CD8-positive, alpha-beta memory T cell (primary cell): ENCODE measurements around the gene TYW1. TPM values are rescaled to one million over a fixed set of nuclear protein-coding genes. Genes with fewer than 3 reads are reported as not detected.
"Not testable (repeated sequence)": the region's sequence is repeated elsewhere in the genome, so short reads cannot be mapped to it uniquely, and the experiment has no call there.

Experiments used
- CTCF ChIA-PET: fragments of 350-600 bp; sonication (Branson Sonifier 250); formaldehyde crosslinking; loops from one replicate; lab custom pipeline; 2021; ENCODE audit warnings: antibody characterized with exemption; lab: Charles Lee
- POLR2A ChIA-PET: fragments of 350-600 bp; sonication (Branson Sonifier 250); formaldehyde crosslinking; loops from one replicate; lab custom pipeline; 2021; ENCODE audit warnings: antibody characterized with exemption; lab: Charles Lee
- DNase-seq, 5 donors: peaks; one replicate each; pipeline versions ENCODE4 v3.0.0 to v3.0.0-alpha.2; 2020 to 2022; ENCODE audit warnings: mixed read lengths in 1 of 5
- H3K27ac ChIP-seq: one replicate; pipeline ENCODE4 v1.7.0; 2013; ENCODE audit warnings: low read depth, mild to moderate bottlenecking, low read length, moderate library complexity
- H3K27me3 ChIP-seq: 2 replicates; pipeline ENCODE4 v1.7.0; 2013; ENCODE audit warnings: low read length, mild to moderate bottlenecking; ENCODE audit not compliant: insufficient read depth, poor library complexity, severe bottlenecking
- H3K36me3 ChIP-seq: 2 replicates; pipeline ENCODE4 v1.7.0; 2013; ENCODE audit warnings: mild to moderate bottlenecking, low read length, moderate library complexity; ENCODE audit not compliant: insufficient read depth
- H3K4me1 ChIP-seq: 2 replicates; pipeline ENCODE4 v1.7.0; 2013; ENCODE audit warnings: mild to moderate bottlenecking, low read length, moderate library complexity; ENCODE audit not compliant: insufficient read depth
- H3K4me3 ChIP-seq: 2 replicates; pipeline ENCODE4 v1.7.0; 2013; ENCODE audit warnings: mild to moderate bottlenecking, low read length
- H3K9me3 ChIP-seq: 2 replicates; pipeline ENCODE4 v1.7.0; 2013; ENCODE audit warnings: mild to moderate bottlenecking, low read length
- H3K27ac Mint-ChIP-seq, 8 donors: one replicate each; pipeline ENCODE4 v1.8.0; 2020 to 2021; ENCODE audit warnings: mixed read lengths in 8 of 8, mild to moderate bottlenecking in 6 of 8, inconsistent platforms in 3 of 8, moderate library complexity in 3 of 8
- H3K27me3 Mint-ChIP-seq, 2 donors: one replicate each; pipeline ENCODE4 v1.8.0; 2020 to 2021; ENCODE audit warnings: mixed read lengths in 2 of 2, mild to moderate bottlenecking in 1 of 2, moderate library complexity in 1 of 2
- H3K36me3 Mint-ChIP-seq, 3 donors: one replicate each; pipeline ENCODE4 v1.8.0; 2020 to 2021; ENCODE audit warnings: mixed read lengths in 3 of 3, inconsistent platforms in 1 of 3, mild to moderate bottlenecking in 1 of 3
- H3K4me1 Mint-ChIP-seq, 3 donors: one replicate each; pipeline ENCODE4 v1.8.0; 2020 to 2021; ENCODE audit warnings: mixed read lengths in 3 of 3, inconsistent platforms in 1 of 3, mild to moderate bottlenecking in 1 of 3
- H3K4me3 Mint-ChIP-seq, 7 donors: one replicate each; pipeline ENCODE4 v1.8.0; 2020 to 2021; ENCODE audit warnings: mixed read lengths in 7 of 7, mild to moderate bottlenecking in 6 of 7, moderate library complexity in 4 of 7, inconsistent platforms in 2 of 7
- H3K9me3 Mint-ChIP-seq, 5 donors: one replicate each; pipeline ENCODE4 v1.8.0; 2020 to 2022; ENCODE audit warnings: mixed read lengths in 5 of 5, mild to moderate bottlenecking in 3 of 5, moderate library complexity in 2 of 5, inconsistent platforms in 1 of 5
- polyA plus RNA-seq: library from polyadenylated mRNA; unstranded; fragments of 300-500 nt; fragmentation: Illumina TruSeq; gene quantifications from one replicate; pipeline ENCODE4 v1.2.3, GENCODE V29; 2021
- total RNA-seq, 2 experiments: library from RNA; stranded (reverse); gene quantifications; one replicate each; pipeline ENCODE4 v1.2.3, GENCODE V29; 2021

Gene TYW1
- total and polyA plus RNA-seq, 3 experiments from 2014 or later: 20.2 to 26.5 (median 21.5) TPM

GRCh38 chr7:67000601-67001258, 4.1 kb downstream of the TYW1 start:
- H3K27ac ChIP-seq, CTCF ChIA-PET, H3K9me3 ChIP-seq, H3K4me1 ChIP-seq, H3K27me3 ChIP-seq, H3K27me3 Mint-ChIP-seq, H3K36me3 ChIP-seq, H3K4me3 ChIP-seq, H3K9me3 Mint-ChIP-seq, POLR2A ChIA-PET: not testable (repeated sequence)
- Mint-ChIP-seq H3K27ac (peak overlapping the region in 5 of 8 donors; percentile 57 to 90 (median 84)), H3K4me1 (peaks cover 15 to 35% (median 17%) of the 10 kb centered on the region in 3 donors), H3K4me3 (peak overlapping the region in 2 of 7 donors; percentile 44 to 76), H3K36me3 (peaks cover 0 to 51% (median 4%) of the 10 kb centered on the region in 3 donors)
- DNase-seq: peak in 2 of 5 donors; percentile 21 to 43

- DNase-seq, H3K27ac Mint-ChIP-seq, H3K36me3 ChIP-seq, H3K4me3 ChIP-seq, H3K4me1 ChIP-seq, CTCF ChIA-PET, H3K9me3 ChIP-seq, H3K27me3 ChIP-seq, H3K4me3 Mint-ChIP-seq, H3K9me3 Mint-ChIP-seq, H3K27ac ChIP-seq, H3K27me3 Mint-ChIP-seq, POLR2A ChIA-PET: not testable (repeated sequence)
- Mint-ChIP-seq H3K36me3 (peaks cover 0 to 66% (median 14%) of the 10 kb centered on the region in 3 donors), H3K4me1 (peaks cover 5 to 29% (median 11%) of the 10 kb centered on the region in 3 donors)
Observed at GRCh38 chr7:67004145-67004544, 7.5 kb downstream of the TYW1 start.

GRCh38 chr7:67006965-67007364, 10.3 kb downstream of the TYW1 start:
- H3K27ac Mint-ChIP-seq: no peak overlapping the region
- ChIA-PET CTCF (interaction anchor here (1.2 kb wide), 1 partner anchor 12 kb away, joined by 3 read pairs; no protein-coding TSS in a partner anchor), POLR2A (no interaction called here)
- no peak overlapping the region for H3K4me3 ChIP-seq
- H3K4me1 Mint-ChIP-seq: peaks cover 0 to 24% (median 9%) of the 10 kb centered on the region in 3 donors
- no peaks in the 10 kb centered on the region for H3K9me3 Mint-ChIP-seq
- H3K4me3 Mint-ChIP-seq: no peak overlapping the region
- H3K27me3 Mint-ChIP-seq: no peaks in the 10 kb centered on the region
- peaks cover 0 to 81% (median 21%) of the 10 kb centered on the region in 3 donors for H3K36me3 Mint-ChIP-seq
- H3K27me3 ChIP-seq: no peaks in the 10 kb centered on the region
- H3K9me3 ChIP-seq: no peaks in the 10 kb centered on the region
- H3K36me3 ChIP-seq: no peaks in the 10 kb centered on the region
- no peak overlapping the region for H3K27ac ChIP-seq
- H3K4me1 ChIP-seq: no peaks in the 10 kb centered on the region
- DNase-seq: no peak

- no peak overlapping the region for H3K27ac ChIP-seq
- H3K4me1 ChIP-seq: no peaks in the 10 kb centered on the region
- Mint-ChIP-seq H3K4me3 (no peak overlapping the region), H3K27me3 (no peaks in the 10 kb centered on the region), H3K9me3 (no peaks in the 10 kb centered on the region), H3K27ac (peak overlapping the region in 1 of 8 donors; percentile 75), H3K36me3 (peaks cover 0 to 84% (median 21%) of the 10 kb centered on the region in 3 donors), H3K4me1 (peaks cover 0 to 16% (median 8%) of the 10 kb centered on the region in 3 donors)
- H3K27me3 ChIP-seq: no peaks in the 10 kb centered on the region
- ChIA-PET POLR2A (no interaction called here), CTCF (no interaction called here)
- H3K9me3 ChIP-seq: no peaks in the 10 kb centered on the region
- no peak for DNase-seq
- no peaks in the 10 kb centered on the region for H3K36me3 ChIP-seq
- H3K4me3 ChIP-seq: no peak overlapping the region
Observed at GRCh38 chr7:67008260-67008659, 11.6 kb downstream of the TYW1 start.

GRCh38 chr7:67009677-67010076, 13.0 kb downstream of the TYW1 start:
- H3K9me3 ChIP-seq, H3K27me3 ChIP-seq, H3K4me3 ChIP-seq, H3K9me3 Mint-ChIP-seq, H3K27me3 Mint-ChIP-seq, CTCF ChIA-PET, H3K4me1 ChIP-seq, POLR2A ChIA-PET, H3K27ac ChIP-seq, H3K4me3 Mint-ChIP-seq, DNase-seq, H3K36me3 ChIP-seq: not testable (repeated sequence)
- Mint-ChIP-seq H3K27ac (peak overlapping the region in 1 of 8 donors; percentile 36), H3K36me3 (peaks cover 0 to 84% (median 27%) of the 10 kb centered on the region in 3 donors), H3K4me1 (peaks cover 0 to 12% (median 4%) of the 10 kb centered on the region in 3 donors)

- DNase-seq, H3K4me1 Mint-ChIP-seq, H3K27me3 ChIP-seq, H3K36me3 ChIP-seq, POLR2A ChIA-PET, H3K27ac ChIP-seq, CTCF ChIA-PET, H3K9me3 Mint-ChIP-seq, H3K4me3 Mint-ChIP-seq, H3K27me3 Mint-ChIP-seq, H3K9me3 ChIP-seq, H3K4me3 ChIP-seq, H3K27ac Mint-ChIP-seq, H3K4me1 ChIP-seq: not testable (repeated sequence)
- H3K36me3 Mint-ChIP-seq: peaks cover 6 to 78% (median 23%) of the 10 kb centered on the region in 3 donors
Observed at GRCh38 chr7:67014076-67014622, 17.5 kb downstream of the TYW1 start.

GRCh38 chr7:67017971-67018370, 21.3 kb downstream of the TYW1 start:
- H3K27ac Mint-ChIP-seq, DNase-seq, H3K27me3 Mint-ChIP-seq, H3K27me3 ChIP-seq, H3K4me3 Mint-ChIP-seq, H3K4me1 Mint-ChIP-seq, H3K9me3 Mint-ChIP-seq, H3K9me3 ChIP-seq, H3K4me1 ChIP-seq, H3K27ac ChIP-seq, CTCF ChIA-PET, H3K4me3 ChIP-seq, POLR2A ChIA-PET: not testable (repeated sequence)
- H3K36me3 Mint-ChIP-seq: peaks cover 17 to 78% (median 35%) of the 10 kb centered on the region in 3 donors
- H3K36me3 ChIP-seq: peaks cover 24% of the 10 kb centered on the region

GRCh38 chr7:67018940-67019339, 22.3 kb downstream of the TYW1 start:
- peaks cover 23% of the 10 kb centered on the region for H3K36me3 ChIP-seq
- no peak overlapping the region for H3K4me3 Mint-ChIP-seq
- peaks cover 0 to 5% (median 4%) of the 10 kb centered on the region in 3 donors for H3K4me1 Mint-ChIP-seq
- CTCF ChIA-PET: no interaction called here
- no peaks in the 10 kb centered on the region for H3K9me3 ChIP-seq
- DNase-seq: no peak
- peak overlapping the region in 2 of 8 donors; percentile 4 to 70 for H3K27ac Mint-ChIP-seq
- H3K27ac ChIP-seq: no peak overlapping the region
- H3K36me3 Mint-ChIP-seq: peaks cover 17 to 76% (median 34%) of the 10 kb centered on the region in 3 donors
- no peaks in the 10 kb centered on the region for H3K4me1 ChIP-seq
- H3K9me3 Mint-ChIP-seq: no peaks in the 10 kb centered on the region
- no peak overlapping the region for H3K4me3 ChIP-seq
- H3K27me3 Mint-ChIP-seq: no peaks in the 10 kb centered on the region
- H3K27me3 ChIP-seq: no peaks in the 10 kb centered on the region
- POLR2A ChIA-PET: no interaction called here
